HEK293T (cell line): ENCODE measurements around the gene MAP2K5.

Experiments used
- BHLHE40 ChIP-seq: fragments of 450-650 bp; IDR thresholded peaks from 2 replicates; pipeline ENCODE4 v1.6.1; 2016; ENCODE audit warnings: mild to moderate bottlenecking, moderate library complexity, borderline replicate concordance
- FOXK2 ChIP-seq: fragments of 450-650 bp; IDR thresholded peaks from 2 replicates; pipeline ENCODE4 v1.6.1; 2016; ENCODE audit warnings: mild to moderate bottlenecking
- FOXM1 ChIP-seq: fragments of 450-650 bp; IDR thresholded peaks from 2 replicates; pipeline ENCODE4 v1.6.1; 2017; ENCODE audit warnings: mild to moderate bottlenecking, borderline replicate concordance
- HDGF ChIP-seq: fragments of 450-650 bp; IDR thresholded peaks from 2 replicates; pipeline ENCODE4 v1.6.1; 2017; ENCODE audit warnings: antibody characterized with exemption, borderline replicate concordance
- LEF1 ChIP-seq: fragments of 450-650 bp; IDR thresholded peaks from 2 replicates; pipeline ENCODE4 v1.6.1; 2017; ENCODE audit warnings: mild to moderate bottlenecking, borderline replicate concordance
- NFRKB ChIP-seq: fragments of 450-650 bp; IDR thresholded peaks from 2 replicates; pipeline ENCODE4 v1.6.1; 2016; ENCODE audit warnings: mild to moderate bottlenecking, moderate library complexity
- SP1 ChIP-seq: fragments of 450-650 bp; IDR thresholded peaks from 2 replicates; pipeline ENCODE4 v1.6.1; 2017
- SUZ12 ChIP-seq: fragments of 450-650 bp; IDR thresholded peaks from 2 replicates; pipeline ENCODE4 v1.6.1; 2016; ENCODE audit warnings: mild to moderate bottlenecking
- ZNF384 ChIP-seq: fragments of 450-650 bp; IDR thresholded peaks from 2 replicates; pipeline ENCODE4 v1.6.1; 2016

- TF ChIP-seq LEF1 (no peak), FOXK2 (no peak), BHLHE40 (no peak), HDGF (no peak), ZNF384 (no peak), SP1 (no peak), FOXM1 (no peak), SUZ12 (no peak), NFRKB (no peak)
These were observed 175.3 kb downstream of the MAP2K5 start for GRCh38 chr15:67717776-67718175.
